ENCODE data around the gene FXYD6. TPM values are rescaled to one million over a fixed set of nuclear protein-coding genes. Genes with fewer than 3 reads are reported as not detected.

The FXYD6 gene
- total and polyA plus RNA-seq, 4 donors: 4.7 to 22.5 (median 12.3) TPM

- Histone ChIP-seq H3K4me1 (ENCODE audit: control insufficient read depth in 4 of 4, insufficient read depth in 4 of 4, low read length in 3 of 4) (peaks cover 0 to 15% (median 8%) of the 10 kb centered on the region in 4 donors), H3K27ac (ENCODE audit: low read depth in 1 of 2, low read length in 2 of 2) (peak overlapping the region; percentile 9 to 50), H3K9me3 (ENCODE audit: control insufficient read depth in 4 of 4, low read length in 3 of 4) (no peaks in the 10 kb centered on the region), H3K9ac (ENCODE audit: low read depth in 1 of 2, low read length in 2 of 2) (no peak overlapping the region), H3K27me3 (ENCODE audit: control insufficient read depth in 4 of 4, insufficient read depth in 4 of 4, low read length in 3 of 4) (peaks cover 0 to 11% (median 1%) of the 10 kb centered on the region in 4 donors), H3K36me3 (ENCODE audit: control insufficient read depth in 4 of 4, insufficient read depth in 3 of 4, low read depth in 1 of 4, low read length in 3 of 4) (no peaks in the 10 kb centered on the region), H3K4me3 (ENCODE audit: low read depth in 1 of 3, low read length in 3 of 3) (no peak overlapping the region)
- peak; percentile 32 for DNase-seq (ENCODE audit: low spot score)
- TF ChIP-seq GABPA (IDR thresholded peaks at IDR 0.05 in 1 of 2, conservative IDR thresholded peaks at IDR 0.05 in 1 of 2) (no peak), NR2F2 (IDR thresholded peaks at IDR 0.05) (peak; percentile 54), ATF3 (IDR thresholded peaks at IDR 0.05) (no peak), ZBTB33 (IDR thresholded peaks at IDR 0.05) (no peak), SP1 (IDR thresholded peaks at IDR 0.05) (no peak), RXRA (IDR thresholded peaks at IDR 0.05) (no peak), FOXA2 (IDR thresholded peaks at IDR 0.05) (no peak)
- WGBS: 36% methylated on average over 16 of the region's 16 CpGs
Observed at GRCh38 chr11:117874253-117874909, 2.1 kb downstream of the FXYD6 start.

- DNase-seq (ENCODE audit: low spot score): no peak
- TF ChIP-seq FOXA2 (IDR thresholded peaks at IDR 0.05): no peak
- no peak for TF ChIP-seq SP1 (IDR thresholded peaks at IDR 0.05)
- no peak for TF ChIP-seq HNF4G (IDR thresholded peaks at IDR 0.05)
- TF ChIP-seq YY1 (IDR thresholded peaks at IDR 0.05): no peak
- no peak for TF ChIP-seq REST (IDR thresholded peaks at IDR 0.05)
- no peak for TF ChIP-seq MAX (IDR thresholded peaks at IDR 0.05)
- no peak overlapping the region for H3K4me3 ChIP-seq (ENCODE audit: low read depth in 1 of 3, low read length in 3 of 3)
- peaks cover 0 to 10% (median 1%) of the 10 kb centered on the region in 4 donors for H3K27me3 ChIP-seq (ENCODE audit: control insufficient read depth in 4 of 4, insufficient read depth in 4 of 4, low read length in 3 of 4)
- WGBS: 67% methylated on average over 8 of the region's 8 CpGs
- no peaks in the 10 kb centered on the region for H3K36me3 ChIP-seq (ENCODE audit: control insufficient read depth in 4 of 4, insufficient read depth in 3 of 4, low read depth in 1 of 4, low read length in 3 of 4)
- H3K9ac ChIP-seq (ENCODE audit: low read depth in 1 of 2, low read length in 2 of 2): no peak overlapping the region
- H3K9me3 ChIP-seq (ENCODE audit: control insufficient read depth in 4 of 4, low read length in 3 of 4): no peaks in the 10 kb centered on the region
- no peak overlapping the region for H3K27ac ChIP-seq (ENCODE audit: low read depth in 1 of 2, low read length in 2 of 2)
- peaks cover 0 to 15% (median 8%) of the 10 kb centered on the region in 4 donors for H3K4me1 ChIP-seq (ENCODE audit: control insufficient read depth in 4 of 4, insufficient read depth in 4 of 4, low read length in 3 of 4)
Observed at GRCh38 chr11:117873828-117874125, 2.7 kb downstream of the FXYD6 start.
